Peyer's patch (tissue), 4 donors: ENCODE measurements around the gene TPD52L2. TPM values are rescaled to one million over a fixed set of nuclear protein-coding genes. Genes with fewer than 3 reads are reported as not detected.

Experiments used
- DNase-seq, 3 donors: peaks; one replicate each; pipeline ENCODE4 v3.0.0-alpha.2; 2017 to 2019
- H3K27ac ChIP-seq, 4 donors: fragments of 200-600 bp; sonication (generic); one replicate each; pipeline ENCODE4 v1.5.1; 2016 to 2019
- H3K27me3 ChIP-seq, 2 donors: fragments of 200-600 bp; sonication (generic); one replicate each; pipeline ENCODE4 v1.5.1; 2019
- H3K36me3 ChIP-seq, 3 donors: fragments of 200-600 bp; sonication (generic); one replicate each; pipeline ENCODE4 v1.5.1; 2016 to 2019
- H3K4me1 ChIP-seq, 4 donors: fragments of 200-600 bp; sonication (generic); one replicate each; pipeline ENCODE4 v1.5.1; 2016 to 2019
- H3K4me3 ChIP-seq, 4 donors: fragments of 200-600 bp; sonication (generic); 1 replicate in 3 of 4; 2 replicates in 1 of 4; pipeline ENCODE4 v1.5.1; 2016 to 2019; ENCODE audit warnings: mild to moderate bottlenecking in 1 of 4
- H3K9me3 ChIP-seq, 4 donors: fragments of 200-600 bp; sonication (generic); one replicate each; pipeline ENCODE4 v1.5.1; 2016 to 2019; ENCODE audit warnings: mild to moderate bottlenecking in 1 of 4
- POLR2A ChIP-seq, 2 donors: fragments of 450-650 bp; IDR thresholded peaks; one replicate each; pipeline ENCODE4 v1.5.1; 2017; ENCODE audit warnings: antibody characterized with exemption in 2 of 2, mild to moderate bottlenecking in 2 of 2, moderate library complexity in 2 of 2
- total RNA-seq, 4 donors: library from RNA; depleted of rRNA; stranded (reverse); fragments of >200 nt; gene quantifications; one replicate each; pipeline ENCODE4 v1.1.0, GENCODE V29; 2016
- TF ChIP-seq, protein P1 (sequence below), 6 experiments: fragments of 450-650 bp in 4 of 6; fragments of 200-600 bp in 2 of 6; sonication (generic) in 1 of 6; IDR thresholded peaks; one replicate each; pipeline ENCODE4 v1.5.1; 2017 to 2019; ENCODE audit warnings: antibody characterized with exemption in 6 of 6, mild to moderate bottlenecking in 3 of 6, moderate library complexity in 1 of 6

The TPD52L2 gene
- total RNA-seq, 4 donors from 2014 or later = 59.4 to 78.7 (median 65.1) TPM

DNA sequence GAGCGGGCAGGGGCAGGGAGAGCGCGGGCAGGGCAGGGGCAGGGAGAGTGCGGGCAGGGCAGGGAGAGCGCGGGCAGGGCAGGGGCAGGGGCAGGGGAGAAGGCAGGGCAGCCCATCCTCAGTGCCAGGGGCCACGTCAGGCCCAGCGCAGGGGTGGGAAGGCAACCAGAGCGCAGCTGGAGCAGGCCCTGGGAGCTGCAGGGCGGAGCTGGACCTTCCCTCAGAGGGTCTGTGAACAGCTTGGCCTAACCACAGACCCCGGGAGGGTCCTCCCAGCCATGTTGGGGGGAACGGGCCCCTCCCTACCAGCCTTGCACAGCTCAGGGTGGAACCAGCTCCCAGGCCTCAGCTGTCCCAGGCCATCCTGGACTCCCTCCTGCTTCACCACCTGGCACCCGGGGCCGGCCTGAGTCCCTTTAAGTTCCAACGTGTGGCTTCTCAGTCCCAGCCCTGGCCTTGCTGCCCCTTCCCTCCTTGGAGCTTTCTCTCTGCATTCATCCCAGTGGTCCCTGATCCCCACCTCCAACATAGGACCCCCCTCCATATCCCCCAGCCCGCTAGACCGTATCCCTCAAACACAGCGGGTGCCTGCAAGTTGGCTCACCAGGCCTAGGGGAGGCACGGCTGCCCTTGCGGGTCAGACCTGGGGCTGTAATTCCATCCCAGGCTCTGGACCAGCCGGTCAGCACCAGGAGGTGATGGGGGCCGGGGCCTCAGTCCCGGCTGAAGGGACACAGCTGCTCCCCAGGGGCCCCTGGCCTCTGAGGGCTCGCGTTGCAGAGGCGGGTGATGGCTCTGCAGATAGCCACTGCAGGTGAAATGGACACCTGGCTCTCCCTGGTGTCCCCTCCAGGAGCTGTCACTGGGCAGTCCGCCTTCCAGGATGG, 28.4 kb upstream of the TPD52L2 start:
- no peak for DNase-seq

DNA sequence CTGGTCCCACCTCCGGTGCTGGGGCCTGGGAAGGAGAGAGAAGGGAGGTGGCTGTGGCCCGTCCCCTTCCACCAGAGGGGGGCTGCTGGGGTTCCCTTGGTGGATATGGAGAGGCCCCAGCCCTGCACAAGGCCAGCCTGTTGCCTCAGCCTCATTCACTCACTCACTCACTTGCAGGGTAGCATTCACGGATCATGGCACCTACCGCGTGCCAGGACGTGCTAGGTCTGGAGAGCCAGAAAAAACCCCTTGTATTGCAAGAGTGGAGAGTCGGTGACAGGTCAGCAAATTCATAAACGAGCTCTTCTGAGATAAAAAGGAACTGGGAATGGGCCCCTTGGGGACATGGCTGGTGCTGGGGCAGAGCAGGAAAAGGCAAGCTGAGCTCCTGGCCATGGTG, 27.6 kb upstream of the TPD52L2 start:
- H3K4me1 ChIP-seq = peaks cover 0 to 19% (median 0%) of the 10 kb centered on the region in 4 donors
- no peaks in the 10 kb centered on the region for H3K9me3 ChIP-seq
- H3K27ac ChIP-seq = no peak overlapping the region
- H3K36me3 ChIP-seq = no peaks in the 10 kb centered on the region
- TF ChIP-seq POLR2A (IDR thresholded peaks at IDR 0.05) = no peak
- TF ChIP-seq, protein P1, sequence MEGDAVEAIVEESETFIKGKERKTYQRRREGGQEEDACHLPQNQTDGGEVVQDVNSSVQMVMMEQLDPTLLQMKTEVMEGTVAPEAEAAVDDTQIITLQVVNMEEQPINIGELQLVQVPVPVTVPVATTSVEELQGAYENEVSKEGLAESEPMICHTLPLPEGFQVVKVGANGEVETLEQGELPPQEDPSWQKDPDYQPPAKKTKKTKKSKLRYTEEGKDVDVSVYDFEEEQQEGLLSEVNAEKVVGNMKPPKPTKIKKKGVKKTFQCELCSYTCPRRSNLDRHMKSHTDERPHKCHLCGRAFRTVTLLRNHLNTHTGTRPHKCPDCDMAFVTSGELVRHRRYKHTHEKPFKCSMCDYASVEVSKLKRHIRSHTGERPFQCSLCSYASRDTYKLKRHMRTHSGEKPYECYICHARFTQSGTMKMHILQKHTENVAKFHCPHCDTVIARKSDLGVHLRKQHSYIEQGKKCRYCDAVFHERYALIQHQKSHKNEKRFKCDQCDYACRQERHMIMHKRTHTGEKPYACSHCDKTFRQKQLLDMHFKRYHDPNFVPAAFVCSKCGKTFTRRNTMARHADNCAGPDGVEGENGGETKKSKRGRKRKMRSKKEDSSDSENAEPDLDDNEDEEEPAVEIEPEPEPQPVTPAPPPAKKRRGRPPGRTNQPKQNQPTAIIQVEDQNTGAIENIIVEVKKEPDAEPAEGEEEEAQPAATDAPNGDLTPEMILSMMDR (IDR thresholded peaks at IDR 0.05) = no peak
- DNase-seq = no peak
- H3K4me3 ChIP-seq = no peak overlapping the region
- no peaks in the 10 kb centered on the region for H3K27me3 ChIP-seq

More for the DNA sequence above, 28.4 kb upstream of the TPD52L2 start:
- Histone ChIP-seq H3K4me3 (no peak overlapping the region), H3K36me3 (no peaks in the 10 kb centered on the region), H3K9me3 (no peaks in the 10 kb centered on the region), H3K4me1 (peaks cover 0 to 27% (median 4%) of the 10 kb centered on the region in 4 donors), H3K27me3 (no peaks in the 10 kb centered on the region), H3K27ac (no peak overlapping the region)
- no peak for TF ChIP-seq POLR2A (IDR thresholded peaks at IDR 0.05)
- TF ChIP-seq, protein P1 (IDR thresholded peaks at IDR 0.05) = no peak

DNA sequence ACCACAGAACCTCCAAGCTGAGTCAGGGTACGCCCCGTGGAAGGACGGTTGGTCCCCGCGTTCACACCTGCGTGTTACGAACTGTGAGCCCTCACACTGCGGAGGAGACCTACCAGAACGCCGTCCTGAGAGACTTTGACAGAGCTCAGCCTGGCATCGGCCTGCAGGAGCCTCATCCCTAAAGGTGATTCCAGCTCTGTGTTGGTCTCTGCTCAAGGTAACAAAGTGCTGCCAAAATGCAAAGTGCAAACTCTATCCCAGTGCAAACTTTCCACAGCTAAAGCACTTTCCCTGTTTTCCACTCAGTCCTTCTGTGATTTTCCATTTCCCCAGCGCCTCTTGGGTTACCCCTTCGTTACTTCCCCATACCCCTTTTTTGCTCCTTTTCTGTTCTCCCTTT, 25.4 kb upstream of the TPD52L2 start:
- H3K4me3 ChIP-seq = no peak overlapping the region
- H3K27ac ChIP-seq = no peak overlapping the region
- H3K4me1 ChIP-seq = peaks cover 0 to 9% (median 0%) of the 10 kb centered on the region in 4 donors
- DNase-seq = no peak
- no peak for TF ChIP-seq POLR2A (IDR thresholded peaks at IDR 0.05)
- TF ChIP-seq, protein P1 (IDR thresholded peaks at IDR 0.05) = no peak
- H3K9me3 ChIP-seq = no peaks in the 10 kb centered on the region
- H3K36me3 ChIP-seq = no peaks in the 10 kb centered on the region
- no peaks in the 10 kb centered on the region for H3K27me3 ChIP-seq

DNA sequence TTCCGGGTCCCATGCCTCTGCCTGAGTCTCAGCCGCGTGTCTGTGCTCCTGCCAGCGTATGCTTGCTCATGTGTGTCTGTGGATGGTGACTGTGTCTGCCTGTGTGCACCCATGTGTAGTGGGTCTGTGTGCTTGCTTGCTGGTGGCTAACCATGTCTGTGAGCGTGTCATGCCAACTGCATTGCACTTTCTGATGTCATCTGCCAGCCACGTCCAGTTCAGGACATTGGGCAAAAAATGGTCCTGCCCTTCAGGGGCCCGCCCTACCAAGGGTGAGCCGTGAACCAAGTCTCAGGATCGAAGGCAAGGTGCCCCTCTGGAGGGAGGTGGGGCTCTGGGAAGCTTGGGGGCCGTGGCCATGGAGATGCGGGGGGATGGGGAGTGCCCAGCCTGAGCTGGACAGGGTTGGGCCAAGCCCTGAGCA, 24.7 kb upstream of the TPD52L2 start:
- Histone ChIP-seq H3K36me3 (no peaks in the 10 kb centered on the region), H3K27ac (no peak overlapping the region), H3K4me1 (peaks cover 0 to under 1% (median 0%) of the 10 kb centered on the region in 4 donors), H3K4me3 (no peak overlapping the region), H3K9me3 (no peaks in the 10 kb centered on the region), H3K27me3 (no peaks in the 10 kb centered on the region)
- DNase-seq = no peak
- TF ChIP-seq, protein P1 (IDR thresholded peaks at IDR 0.05) = no peak

DNA sequence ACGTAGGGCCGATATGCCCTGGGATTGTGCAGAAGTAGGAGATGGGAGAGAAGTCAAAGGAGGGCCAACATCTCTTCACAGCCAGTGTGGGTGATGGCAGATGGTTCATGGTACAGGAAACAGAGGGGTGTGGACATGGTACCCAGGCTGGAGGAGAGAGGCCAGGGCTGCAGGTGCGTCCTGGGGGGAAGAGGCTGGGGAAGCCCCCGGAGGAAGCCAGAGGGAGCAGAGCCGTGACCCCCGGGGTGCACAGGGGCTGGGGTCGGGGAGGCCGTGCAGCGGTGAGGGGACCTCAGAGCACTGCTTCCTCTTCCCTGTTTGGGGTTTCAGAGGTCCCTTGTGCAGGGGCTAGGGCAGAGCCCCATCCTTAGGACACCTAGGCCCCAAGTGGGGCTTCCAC, 22.8 kb upstream of the TPD52L2 start:
- no peak overlapping the region for H3K4me3 ChIP-seq
- no peaks in the 10 kb centered on the region for H3K36me3 ChIP-seq
- H3K27me3 ChIP-seq = peaks cover 0 to 3% of the 10 kb centered on the region in 2 donors
- DNase-seq = no peak
- TF ChIP-seq POLR2A (IDR thresholded peaks at IDR 0.05) = no peak
- TF ChIP-seq, protein P1 (IDR thresholded peaks at IDR 0.05) = no peak
- peaks cover 0 to 11% (median 0%) of the 10 kb centered on the region in 4 donors for H3K4me1 ChIP-seq
- no peaks in the 10 kb centered on the region for H3K9me3 ChIP-seq
- H3K27ac ChIP-seq = no peak overlapping the region
